NCI-H1694 (cell line): ENCODE data around the gene EPS8L3.

Experiments
- DNase-seq: peaks from one replicate; lab custom pipeline; 2025; lab: John Stamatoyannopoulos, UW

The EPS8L3 gene

GRCh38 chr1:109739738-109740614 is 23.7 kb downstream of the EPS8L3 start:
- peak; percentile 61 for DNase-seq

GRCh38 chr1:109733236-109733870 is 30.4 kb downstream of the EPS8L3 start:
- DNase-seq, result no peak

DNA sequence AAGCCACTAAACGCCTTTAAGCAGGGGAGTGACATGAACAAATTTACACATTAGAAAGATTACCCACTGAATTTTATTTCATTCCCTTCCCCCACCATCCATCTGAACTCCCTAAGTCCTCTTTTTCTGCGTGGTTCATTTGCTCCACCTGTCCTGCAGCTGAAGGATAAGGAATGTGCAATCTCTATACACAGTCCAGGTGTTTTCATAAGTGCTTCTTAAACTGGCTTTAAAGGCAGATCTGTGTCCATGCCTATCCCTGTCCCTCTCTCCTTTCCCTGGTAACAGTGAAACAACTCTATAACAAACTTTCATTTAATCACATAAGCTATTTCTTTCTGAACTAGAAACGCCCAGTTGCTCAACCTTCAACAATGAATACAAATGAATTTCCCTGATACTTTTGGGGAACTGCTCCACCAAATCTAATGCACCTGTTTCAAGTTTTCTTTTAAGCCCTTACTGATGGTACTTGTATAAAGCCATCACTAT is 31.3 kb downstream of the EPS8L3 start:
- no peak for DNase-seq

DNA sequence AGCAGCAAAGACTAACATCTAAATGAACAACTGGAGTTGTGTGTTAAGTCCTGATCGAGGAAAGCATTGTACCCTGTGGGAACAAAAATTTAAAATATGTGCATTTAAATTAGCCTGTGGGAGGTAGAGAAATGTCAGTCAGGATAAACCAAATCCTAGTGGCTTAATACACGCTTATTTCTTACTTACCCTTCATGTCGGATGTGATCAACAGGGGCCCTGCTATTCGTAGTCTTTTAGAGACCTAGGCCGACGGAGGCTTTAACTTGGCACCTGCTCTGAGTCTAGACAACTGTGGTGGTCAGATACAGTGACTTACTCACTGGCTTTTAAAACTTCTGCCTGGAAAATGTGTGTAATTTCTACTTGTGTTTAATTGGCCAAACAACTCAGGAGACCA is 33.1 kb downstream of the EPS8L3 start:
- DNase-seq, result no peak

DNA sequence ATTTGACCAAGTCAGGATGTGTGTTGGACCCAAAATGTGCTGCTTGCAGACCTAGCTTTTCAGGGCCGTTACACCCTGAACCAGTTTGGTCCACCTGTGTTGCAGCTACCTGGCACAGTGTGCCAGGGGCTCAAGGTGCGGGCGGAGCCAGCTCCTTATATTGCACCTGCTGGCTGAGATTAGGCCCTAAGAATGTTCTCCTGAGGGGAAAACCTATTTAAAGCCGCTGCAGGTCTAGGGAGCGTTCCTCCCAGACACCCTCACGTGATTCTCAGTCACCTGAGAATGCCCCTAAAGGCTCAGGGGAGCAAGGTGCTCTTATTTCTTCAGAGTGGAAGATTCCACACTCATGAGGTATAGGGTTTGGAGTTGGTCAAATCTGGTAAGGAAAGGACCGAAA is 34.9 kb downstream of the EPS8L3 start:
- no peak for DNase-seq

- DNase-seq, result no peak
These were observed 36.9 kb downstream of the EPS8L3 start for GRCh38 chr1:109726728-109727373.

GRCh38 chr1:109726007-109726406 is 37.7 kb downstream of the EPS8L3 start:
- no peak for DNase-seq

- no peak for DNase-seq
These were observed 38.2 kb downstream of the EPS8L3 start for GRCh38 chr1:109725510-109725909.

GRCh38 chr1:109724933-109725332 is 38.8 kb downstream of the EPS8L3 start:
- DNase-seq, result no peak

DNA sequence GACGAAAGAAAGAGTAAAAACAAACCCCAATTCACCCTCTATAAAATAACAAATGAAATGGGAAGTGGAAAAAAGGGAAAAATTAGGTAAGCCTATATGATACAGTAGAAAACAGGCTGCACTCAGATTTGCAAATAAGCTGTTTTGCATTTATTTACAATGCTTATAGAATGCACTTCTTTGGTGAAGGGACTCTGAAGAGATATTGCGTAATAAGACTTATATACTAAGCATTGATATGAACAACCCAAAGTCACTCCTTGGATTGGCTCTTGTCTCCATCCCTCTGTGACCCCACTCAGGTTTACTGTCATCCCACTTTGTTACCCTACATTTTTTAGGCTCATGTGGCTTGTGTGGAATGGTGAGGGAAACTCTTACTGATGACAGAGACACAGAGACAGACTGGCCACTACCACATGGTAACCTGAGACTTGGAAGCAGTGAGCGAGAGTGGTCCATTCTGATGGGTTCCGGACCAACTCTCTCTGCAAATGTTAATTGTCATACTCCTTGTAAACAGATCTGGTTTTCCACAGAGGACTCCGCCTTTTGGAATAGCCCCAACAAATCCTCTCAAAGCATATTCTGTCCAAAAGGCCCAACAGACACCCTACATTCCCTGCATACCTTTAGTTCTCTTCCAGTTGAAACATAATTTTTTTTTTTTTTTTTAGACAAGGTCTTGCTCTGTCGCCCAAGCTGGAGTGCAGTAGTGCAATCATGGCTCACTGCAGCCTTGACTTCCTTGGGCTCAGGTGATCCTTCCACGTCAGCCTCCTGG is 40.6 kb downstream of the EPS8L3 start:
- DNase-seq, result no peak

- no peak for DNase-seq
These were observed 41.8 kb downstream of the EPS8L3 start for GRCh38 chr1:109721971-109722370.

DNA sequence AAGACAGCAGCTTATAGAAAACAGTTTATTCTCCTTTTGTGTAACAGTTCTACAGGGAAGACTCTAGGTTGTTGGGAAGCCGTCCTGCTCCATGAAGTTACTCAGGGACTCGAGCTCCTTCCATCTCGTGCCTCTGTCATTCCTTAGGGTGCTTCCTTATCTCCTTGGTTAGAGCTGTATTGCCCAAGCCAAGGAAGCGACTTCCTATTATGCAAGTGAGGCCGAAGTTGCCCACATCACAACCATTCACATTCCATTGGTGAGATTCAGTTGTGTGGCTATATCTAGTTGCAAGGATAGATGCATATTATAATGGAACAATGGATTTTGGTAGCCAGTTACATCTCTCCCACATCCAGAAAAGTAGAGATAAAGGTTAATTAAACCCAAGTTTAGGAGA is 42.7 kb downstream of the EPS8L3 start:
- no peak for DNase-seq

GRCh38 chr1:109719337-109719837 is 44.3 kb downstream of the EPS8L3 start:
- DNase-seq, result no peak

GRCh38 chr1:109718495-109718894 is 45.2 kb downstream of the EPS8L3 start:
- no peak for DNase-seq

DNA sequence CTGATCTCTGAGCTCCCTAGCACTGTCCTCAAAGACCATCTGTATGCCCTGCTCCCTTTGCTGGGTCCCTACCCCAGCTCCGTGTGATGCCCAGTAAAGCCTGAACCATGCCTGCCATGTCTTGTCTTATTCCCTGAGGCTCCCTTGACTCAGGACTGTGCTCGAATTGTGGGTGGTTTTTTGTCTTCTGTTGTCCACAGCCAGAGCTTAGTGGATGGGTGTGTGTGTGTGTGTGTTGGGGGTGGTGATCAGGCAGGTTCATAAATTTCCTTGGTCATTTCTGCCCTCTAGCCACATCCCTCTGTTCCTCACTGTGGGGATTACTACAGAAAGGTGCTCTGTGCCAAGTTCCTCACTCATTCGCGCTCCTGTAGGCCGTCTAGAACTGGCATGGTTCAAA is 46.0 kb downstream of the EPS8L3 start:
- no peak for DNase-seq

DNA sequence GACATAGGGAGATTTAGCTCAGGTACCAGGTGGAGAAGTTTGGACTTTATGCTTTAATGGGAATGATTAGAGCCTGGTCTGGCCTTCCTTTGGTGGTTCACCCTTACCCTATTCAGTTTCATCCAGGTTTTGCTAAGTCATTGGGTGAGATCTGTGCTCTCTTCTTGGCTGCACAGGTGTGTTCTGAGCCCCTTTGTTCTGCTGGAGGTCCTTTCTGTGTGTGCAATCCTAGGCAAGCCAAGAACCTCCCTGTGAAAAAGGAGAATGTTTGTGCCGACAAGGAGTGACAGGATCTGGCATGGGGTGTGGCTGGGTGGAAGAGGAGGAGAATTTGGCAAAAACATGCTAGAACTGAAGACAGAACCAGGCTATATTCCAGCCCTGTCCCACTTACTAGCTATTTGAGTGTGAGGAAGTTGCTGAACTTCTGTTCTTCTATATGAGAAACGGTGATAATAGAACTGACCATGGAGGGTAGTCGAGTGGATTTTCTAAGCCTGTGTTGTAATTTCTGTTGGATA is 47.1 kb downstream of the EPS8L3 start:
- DNase-seq, result no peak

GRCh38 chr1:109716121-109716520 is 47.6 kb downstream of the EPS8L3 start:
- DNase-seq, result no peak

DNA sequence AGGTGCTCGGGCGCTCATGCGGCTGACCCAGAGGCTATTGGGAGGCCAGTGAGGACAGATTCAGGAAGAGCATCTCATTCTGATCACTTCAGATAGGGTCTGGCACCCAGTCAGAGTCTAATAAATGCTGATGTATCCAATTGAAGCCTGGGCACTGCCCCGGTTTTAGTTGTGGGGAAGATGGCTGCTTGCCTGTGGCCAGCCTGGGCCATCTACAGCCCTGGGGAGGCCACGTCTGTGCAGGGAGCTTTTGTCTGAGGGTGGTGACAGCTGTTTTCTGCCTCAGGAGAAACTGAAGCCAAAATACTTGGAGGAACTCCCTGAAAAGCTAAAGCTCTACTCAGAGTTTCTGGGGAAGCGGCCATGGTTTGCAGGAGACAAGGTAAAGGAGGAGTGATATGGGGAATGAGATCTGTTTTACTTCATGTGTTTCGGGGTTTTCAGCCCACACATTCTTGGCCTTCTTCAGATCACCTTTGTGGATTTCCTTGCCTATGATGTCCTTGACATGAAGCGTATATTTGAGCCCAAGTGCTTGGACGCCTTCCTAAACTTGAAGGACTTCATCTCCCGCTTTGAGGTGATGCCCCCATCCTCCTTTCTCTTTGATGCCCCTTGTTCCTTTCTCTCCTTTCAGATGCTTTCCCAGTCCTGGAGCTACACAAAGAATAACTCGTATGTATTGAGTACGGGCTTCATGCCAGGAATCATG is 48.9 kb downstream of the EPS8L3 start:
- no peak for DNase-seq

DNA sequence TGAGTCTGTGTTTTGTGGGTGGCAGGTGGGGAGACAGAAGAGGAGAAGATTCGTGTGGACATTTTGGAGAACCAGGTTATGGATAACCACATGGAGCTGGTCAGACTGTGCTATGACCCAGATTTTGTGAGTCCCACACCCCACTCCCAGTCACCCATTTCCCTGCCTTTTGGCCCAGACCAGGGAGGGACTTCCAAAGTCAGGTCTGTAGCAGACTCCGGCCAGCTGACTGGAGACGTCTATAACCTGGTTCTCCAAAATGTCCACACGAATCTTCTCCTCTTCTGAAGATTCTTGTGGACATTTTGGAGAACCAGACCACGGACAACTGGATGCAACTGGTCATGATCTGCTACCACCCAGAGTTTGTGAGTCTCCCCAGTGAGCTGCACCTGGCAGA is 50.1 kb downstream of the EPS8L3 start:
- DNase-seq, result no peak

DNA sequence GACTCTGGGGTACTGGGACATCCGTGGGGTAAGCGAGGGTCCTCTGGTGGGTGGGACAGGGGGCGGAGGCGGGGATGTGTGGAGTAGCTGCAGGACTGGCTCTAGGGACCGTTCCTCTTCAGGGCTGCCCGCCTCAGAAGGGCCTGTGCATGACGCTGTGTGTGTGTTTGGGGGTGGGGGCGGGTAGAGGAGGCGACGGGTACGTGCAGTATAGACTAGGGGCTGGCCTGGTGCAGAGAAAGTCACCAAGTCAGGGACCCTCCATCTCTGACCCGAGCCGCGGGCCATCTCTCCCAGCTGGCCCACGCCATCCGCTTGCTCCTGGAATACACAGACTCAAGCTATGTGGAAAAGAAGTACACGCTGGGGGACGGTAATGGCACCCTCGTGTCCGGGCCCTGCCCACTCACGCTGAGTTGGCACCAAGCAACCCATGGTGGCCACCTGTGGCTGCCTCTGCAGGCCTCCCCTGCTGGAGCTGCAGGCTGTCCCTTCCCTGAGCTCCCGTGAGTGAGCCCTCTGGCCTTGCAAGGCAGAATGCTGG is 51.3 kb downstream of the EPS8L3 start:
- DNase-seq, result no peak
